Activated CD4-positive, alpha-beta T cell treated with anti-CD3 and anti-CD28 coated beads for 36 hours (primary cell): Measurements from ENCODE around the gene PMS2. TPM values are rescaled to one million over a fixed set of nuclear protein-coding genes. Genes with fewer than 3 reads are reported as not detected.
A peak's percentile ranks its signal among the peaks of the same experiment; 100 is the strongest.
"Not testable (repeated sequence)": the region's sequence is repeated elsewhere in the genome, so short reads cannot be mapped to it uniquely, and the experiment has no call there.

Experiments
- ATAC-seq: fragments of 200-7000 bp; cut with Tn5 transposase; one replicate; pipeline ENCODE4 v1.10.0; 2021; ENCODE audit warnings: mild to moderate bottlenecking, moderate library complexity
- CTCF ChIA-PET: fragments of 350-600 bp; sonication (Branson Sonifier 250); formaldehyde crosslinking; loops from one replicate; lab custom pipeline; 2021; ENCODE audit warnings: antibody characterized with exemption; lab: Charles Lee
- POLR2A ChIA-PET: fragments of 350-600 bp; sonication (Branson Sonifier 250); formaldehyde crosslinking; loops from one replicate; lab custom pipeline; 2021; ENCODE audit warnings: antibody characterized with exemption, inconsistent platforms; lab: Charles Lee
- DNase-seq: peaks from one replicate; pipeline ENCODE4 v3.0.0-alpha.2; 2020
- H3K27ac Mint-ChIP-seq: one replicate; pipeline ENCODE4 v1.8.0; 2021; ENCODE audit warnings: mixed read lengths
- H3K27me3 Mint-ChIP-seq: one replicate; pipeline ENCODE4 v1.8.0; 2021; ENCODE audit warnings: mixed read lengths
- H3K36me3 Mint-ChIP-seq: one replicate; pipeline ENCODE4 v1.8.0; 2021; ENCODE audit warnings: low read depth, mixed read lengths
- H3K4me1 Mint-ChIP-seq: one replicate; pipeline ENCODE4 v1.8.0; 2021; ENCODE audit warnings: mixed read lengths
- H3K4me3 Mint-ChIP-seq: one replicate; pipeline ENCODE4 v1.8.0; 2021; ENCODE audit warnings: mild to moderate bottlenecking, moderate library complexity, mixed read lengths
- H3K9me3 Mint-ChIP-seq: one replicate; pipeline ENCODE4 v1.8.0; 2021; ENCODE audit warnings: low read depth, mixed read lengths
- intact Hi-C, 2 experiments: fragments of 100-400 bp; cut with DNase I in 1 of 2; cut with micrococcal nuclease in 1 of 2; formaldehyde crosslinking; loops; one replicate each; pipeline versions ENCODE4 v1.14.2 to v1.15.1; 2022 to 2024; cut with DNase I, micrococcal nuclease
- total RNA-seq, 2 experiments: library from RNA; stranded (reverse); gene quantifications; one replicate each; pipeline ENCODE4 v1.2.3, GENCODE V29; 2021

The PMS2 gene
- total RNA-seq, 2 experiments from 2014 or later, result 26.9 to 29.0 TPM

DNA sequence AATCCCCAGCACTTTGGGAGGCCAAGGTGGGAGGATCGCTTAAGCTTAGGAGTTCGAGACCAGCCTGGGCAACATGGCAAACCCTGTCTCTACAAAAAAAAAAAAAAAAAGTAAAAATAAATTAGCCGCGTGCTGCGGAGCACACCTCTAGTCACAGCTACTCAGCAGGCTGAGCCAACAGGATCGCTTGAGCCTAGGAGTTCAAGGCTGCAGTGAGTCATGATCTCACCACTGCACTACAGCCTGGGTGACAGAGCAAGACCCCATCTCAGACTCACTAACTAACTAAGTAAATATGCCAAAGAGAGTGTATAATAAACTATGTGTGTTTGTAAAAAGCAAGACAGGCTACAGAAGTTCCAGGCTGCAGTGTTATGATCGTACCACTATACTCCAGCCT, 45.0 kb downstream of the PMS2 start:
- ATAC-seq, H3K36me3 Mint-ChIP-seq, DNase-seq, H3K27me3 Mint-ChIP-seq, intact Hi-C loops, H3K9me3 Mint-ChIP-seq, H3K4me1 Mint-ChIP-seq, H3K27ac Mint-ChIP-seq, H3K4me3 Mint-ChIP-seq, CTCF ChIA-PET, POLR2A ChIA-PET: not testable (repeated sequence)

DNA sequence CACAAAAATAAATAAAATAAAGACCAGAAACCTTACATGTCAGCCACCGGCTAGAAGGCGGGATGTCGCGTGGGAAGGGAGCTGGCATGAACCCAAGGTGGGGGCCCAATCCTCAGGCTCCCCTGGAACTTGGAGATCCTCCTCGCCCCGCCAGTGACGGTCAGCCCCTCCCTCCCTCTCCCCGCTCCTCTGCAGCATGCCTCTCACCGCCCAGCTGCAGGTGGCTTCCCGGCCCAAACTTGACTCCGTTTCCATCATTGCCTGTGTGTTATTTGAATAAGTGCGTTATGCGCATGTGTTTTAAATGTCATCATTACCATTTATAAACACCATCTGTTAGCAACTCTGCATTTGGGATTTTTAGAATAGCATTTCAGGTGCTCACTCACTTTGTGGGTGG, 45.6 kb downstream of the PMS2 start:
- H3K4me1 Mint-ChIP-seq, H3K9me3 Mint-ChIP-seq, intact Hi-C loops, CTCF ChIA-PET, ATAC-seq, DNase-seq, H3K27ac Mint-ChIP-seq, H3K36me3 Mint-ChIP-seq, POLR2A ChIA-PET, H3K4me3 Mint-ChIP-seq, H3K27me3 Mint-ChIP-seq: not testable (repeated sequence)

GRCh38 chr7:5934945-5935450, 73.9 kb downstream of the PMS2 start:
- ATAC-seq, DNase-seq, H3K4me3 Mint-ChIP-seq, CTCF ChIA-PET, H3K27ac Mint-ChIP-seq, H3K36me3 Mint-ChIP-seq, H3K9me3 Mint-ChIP-seq, H3K27me3 Mint-ChIP-seq, H3K4me1 Mint-ChIP-seq, intact Hi-C loops, POLR2A ChIA-PET: not testable (repeated sequence)

- H3K36me3 Mint-ChIP-seq, H3K27me3 Mint-ChIP-seq, H3K4me3 Mint-ChIP-seq, ATAC-seq, H3K4me1 Mint-ChIP-seq, H3K27ac Mint-ChIP-seq, DNase-seq, intact Hi-C loops, CTCF ChIA-PET, POLR2A ChIA-PET, H3K9me3 Mint-ChIP-seq: not testable (repeated sequence)
These were observed 76.8 kb downstream of the PMS2 start for GRCh38 chr7:5931905-5932644.

DNA sequence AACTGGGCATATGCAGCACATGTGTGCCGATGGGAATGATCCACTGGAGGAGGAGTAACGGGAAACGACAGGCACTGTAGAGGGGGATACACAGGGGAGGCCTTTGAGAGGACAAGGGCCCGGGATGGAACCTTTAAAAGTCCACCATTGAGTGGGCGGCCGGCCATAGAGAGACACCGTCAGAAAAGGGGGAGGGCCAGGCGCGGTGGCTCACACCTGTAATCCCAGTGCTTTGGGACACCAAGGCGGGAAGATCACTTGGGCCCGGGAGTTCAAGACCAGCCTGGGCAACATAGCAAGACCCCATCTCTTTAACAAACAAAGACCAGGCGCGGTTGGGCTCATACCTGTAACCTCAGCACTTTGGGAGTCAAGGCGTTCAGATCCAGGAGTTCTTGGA, 77.6 kb downstream of the PMS2 start:
- CTCF ChIA-PET, H3K4me1 Mint-ChIP-seq, intact Hi-C loops, H3K9me3 Mint-ChIP-seq, POLR2A ChIA-PET, ATAC-seq, H3K27ac Mint-ChIP-seq, H3K36me3 Mint-ChIP-seq, H3K4me3 Mint-ChIP-seq, DNase-seq, H3K27me3 Mint-ChIP-seq: not testable (repeated sequence)

DNA sequence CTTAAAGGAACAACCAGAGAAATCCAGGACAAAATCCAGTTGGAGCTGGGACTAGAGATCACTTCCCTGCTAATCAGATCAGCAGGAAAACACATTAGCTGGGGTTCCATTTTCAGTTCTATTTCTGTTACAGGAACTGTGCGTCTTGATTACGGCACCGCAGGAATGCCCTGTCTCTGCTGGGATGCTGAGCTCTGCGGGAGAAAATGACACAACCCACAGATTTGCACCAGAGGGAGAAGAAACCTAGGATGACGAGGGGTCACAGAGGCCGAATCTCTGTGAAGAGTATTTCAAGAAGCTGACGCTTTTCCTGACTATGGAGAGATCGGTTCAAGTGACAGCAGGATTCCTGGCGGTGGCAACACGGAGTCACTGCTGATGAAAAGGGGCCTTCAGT, 78.6 kb downstream of the PMS2 start:
- ATAC-seq, H3K9me3 Mint-ChIP-seq, DNase-seq, intact Hi-C loops, H3K27ac Mint-ChIP-seq, H3K36me3 Mint-ChIP-seq, H3K27me3 Mint-ChIP-seq, H3K4me1 Mint-ChIP-seq, H3K4me3 Mint-ChIP-seq, CTCF ChIA-PET, POLR2A ChIA-PET: not testable (repeated sequence)

- H3K4me1 Mint-ChIP-seq, ATAC-seq, DNase-seq, H3K9me3 Mint-ChIP-seq, H3K36me3 Mint-ChIP-seq, H3K4me3 Mint-ChIP-seq, H3K27me3 Mint-ChIP-seq, intact Hi-C loops, CTCF ChIA-PET, POLR2A ChIA-PET, H3K27ac Mint-ChIP-seq: not testable (repeated sequence)
These were observed 82.5 kb downstream of the PMS2 start for GRCh38 chr7:5926263-5926870.

DNA sequence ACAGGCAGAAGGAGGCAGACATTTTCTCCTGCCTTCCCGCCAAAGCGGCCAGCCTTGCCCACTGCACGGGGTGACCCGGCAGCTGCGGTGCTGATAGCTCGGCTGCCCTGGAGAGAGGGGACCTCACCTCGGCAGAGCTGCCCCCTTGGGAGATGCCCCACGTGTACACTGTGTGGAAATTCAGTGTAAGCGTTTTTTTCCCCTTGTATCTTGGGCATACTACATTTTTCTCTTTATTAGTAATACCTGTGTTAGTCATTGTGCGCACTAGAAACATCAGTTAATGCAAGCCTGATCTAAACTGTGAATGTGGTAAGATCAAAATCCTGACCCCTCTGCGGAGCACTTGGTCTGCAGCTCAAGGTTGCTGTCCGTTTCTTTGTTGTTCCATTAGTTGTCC, 84.2 kb downstream of the PMS2 start:
- H3K4me3 Mint-ChIP-seq, H3K36me3 Mint-ChIP-seq, CTCF ChIA-PET, POLR2A ChIA-PET, H3K4me1 Mint-ChIP-seq, H3K27me3 Mint-ChIP-seq, intact Hi-C loops, H3K9me3 Mint-ChIP-seq, DNase-seq, H3K27ac Mint-ChIP-seq: not testable (repeated sequence)
- ATAC-seq, result peak; percentile 36

DNA sequence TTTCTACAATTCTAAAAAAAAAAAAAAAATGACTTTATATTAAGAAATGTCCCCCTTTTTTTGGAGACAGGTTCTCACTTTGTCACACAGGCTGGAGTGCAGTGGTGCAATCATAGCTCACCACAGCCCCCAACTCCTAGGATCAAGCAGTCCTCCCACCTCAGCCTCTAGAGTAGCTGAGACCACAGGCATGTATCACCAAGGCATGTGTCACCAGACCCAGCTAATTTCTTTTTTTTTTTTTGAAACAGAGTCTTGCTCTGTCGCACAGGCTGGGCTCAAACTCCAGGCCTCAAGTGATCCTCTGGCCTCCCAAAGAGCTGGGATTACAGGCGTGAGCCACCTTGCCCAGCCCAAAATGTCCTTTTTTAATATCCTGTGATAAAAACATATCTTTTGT, 84.7 kb downstream of the PMS2 start:
- H3K9me3 Mint-ChIP-seq, H3K27me3 Mint-ChIP-seq, POLR2A ChIA-PET, H3K4me3 Mint-ChIP-seq, H3K27ac Mint-ChIP-seq, intact Hi-C loops, ATAC-seq, H3K4me1 Mint-ChIP-seq, H3K36me3 Mint-ChIP-seq, DNase-seq, CTCF ChIA-PET: not testable (repeated sequence)

Other genes starting within 250 kb of the PMS2 start
- gene RNF216, start 227.4 kb downstream of the PMS2 start, total RNA-seq, result 10 to 100 TPM; 37.2 to 41.1 TPM
- not detected for gene OCM, start 128.3 kb downstream of the PMS2 start, total RNA-seq
- 100 to 1,000 TPM in 1 of 2 experiments, 10 to 100 TPM in 1; 90.2 to 132 TPM for gene CCZ1, start 110.3 kb downstream of the PMS2 start, total RNA-seq
- under 1 TPM; 0.19 to 0.27 TPM for gene RSPH10B, start 38.4 kb downstream of the PMS2 start, total RNA-seq
- 10 to 100 TPM; 50.1 to 56.0 TPM for gene AIMP2, start 223 bp upstream of the PMS2 start, total RNA-seq
- under 1 TPM; 0.19 to 0.32 TPM for gene ANKRD61, start 22.3 kb upstream of the PMS2 start, total RNA-seq
- 100 to 1,000 TPM; 104 to 114 TPM for gene EIF2AK1, start 50.1 kb upstream of the PMS2 start, total RNA-seq
- gene USP42, start 95.9 kb upstream of the PMS2 start, total RNA-seq, result 10 to 100 TPM in 1 of 2 experiments, 1 to 10 TPM in 1; 9.2 to 11.9 TPM